ENCODE measurements around the gene SRRD. TPM values are rescaled to one million over a fixed set of nuclear protein-coding genes. Genes with fewer than 3 reads are reported as not detected.

Gene SRRD
- total and polyA plus RNA-seq, 2 of the 8 experiments (the other 6 are each of a cell fraction or from before 2014, with no cell fraction given): 17.1 to 25.3 TPM

DNA sequence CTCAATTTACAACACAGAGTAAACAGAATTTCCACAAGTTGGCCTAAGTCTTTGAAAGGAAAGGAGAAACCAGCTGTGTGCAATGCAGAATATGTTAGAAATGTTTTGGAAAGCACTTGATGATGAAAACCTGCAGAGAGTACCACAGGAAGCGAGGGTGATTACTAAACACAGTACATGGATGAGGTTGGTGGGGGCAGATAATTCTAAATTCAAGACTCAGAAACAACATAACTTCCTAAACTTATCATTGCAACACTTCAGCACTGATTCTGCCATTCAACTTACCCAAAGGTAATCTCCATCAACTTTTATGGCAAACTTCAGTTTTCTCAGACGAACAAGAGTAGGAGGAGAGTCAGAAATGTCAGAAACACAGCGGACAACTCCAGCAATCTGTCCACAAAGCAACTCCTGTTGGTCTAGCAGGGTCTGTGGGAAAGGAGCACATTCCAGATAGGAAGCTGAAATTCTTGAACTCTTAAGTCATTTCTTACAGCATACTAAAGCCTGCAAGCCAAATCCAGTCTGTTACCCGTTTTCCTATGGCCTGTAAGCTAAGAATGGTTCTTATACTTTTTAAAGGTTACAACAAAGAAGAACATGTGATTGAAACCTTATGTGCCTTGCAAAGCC lies 6.9 kb upstream of the SRRD start (continued):
- TF ChIP-seq EP300 (IDR thresholded peaks at IDR 0.05; ENCODE audit: borderline replicate concordance in 1 of 2, low read depth in 2 of 2, low read length in 2 of 2) (no peak), BCL11A (IDR thresholded peaks at IDR 0.05; ENCODE audit: low read depth in 2 of 2, low read length in 2 of 2) (no peak)
